GM19351 (cell line): Measurements from ENCODE around the gene PIP5K1A.
A peak's percentile ranks its signal among the peaks of the same experiment; 100 is the strongest.
"Not testable (repeated sequence)": the region's sequence is repeated elsewhere in the genome, so short reads cannot be mapped to it uniquely, and the experiment has no call there.

Source experiments
- ATAC-seq: cut with Tn5 transposase; IDR thresholded peaks from one replicate; pipeline ENCODE4 v1.9.1; 2021; ENCODE audit warnings: mild to moderate bottlenecking, moderate library complexity; ENCODE audit not compliant: unreplicated experiment

The PIP5K1A gene

GRCh38 chr1:151198254-151199127 lies at the start of gene PIP5K1A:
Gene PIP5K1A (plus strand): TSS chr1:151198552. CDS start chr1:151198997, 445 bp downstream.
- ATAC-seq: peak; percentile 86

GRCh38 chr1:151156515-151156819 lies 41.9 kb upstream of the PIP5K1A start, which contains the start of gene TNFAIP8L2:
Gene TNFAIP8L2 (plus strand): TSS chr1:151156649. CDS start chr1:151158698, 2,049 bp downstream.
- peak; percentile 71 for ATAC-seq

GRCh38 chr1:151157067-151157531 lies 41.3 kb upstream of the PIP5K1A start:
- ATAC-seq: no peak

GRCh38 chr1:151158326-151158725 lies 40.0 kb upstream of the PIP5K1A start:
- ATAC-seq: no peak

- ATAC-seq: no peak
Observed at GRCh38 chr1:151158751-151159251, 39.6 kb upstream of the PIP5K1A start.

- ATAC-seq: no peak
Observed at GRCh38 chr1:151159373-151159772, 39.0 kb upstream of the PIP5K1A start.

- ATAC-seq: no peak
Observed at GRCh38 chr1:151164732-151165280, 33.5 kb upstream of the PIP5K1A start.

GRCh38 chr1:151165281-151165737 lies 33.0 kb upstream of the PIP5K1A start:
- ATAC-seq: peak; percentile 4

- ATAC-seq: peak; percentile 81
Observed at GRCh38 chr1:151165738-151166504, 32.4 kb upstream of the PIP5K1A start, which contains the start of the genes LYSMD1 and SCNM1. Gene LYSMD1 (minus strand): TSS chr1:151165902. CDS start chr1:151165258, 644 bp downstream. Gene SCNM1 (plus strand): TSS chr1:151166144. CDS start chr1:151166153, 9 bp downstream.

GRCh38 chr1:151166505-151166956 lies 31.8 kb upstream of the PIP5K1A start:
- ATAC-seq: peak; percentile 11

GRCh38 chr1:151167116-151167515 lies 31.2 kb upstream of the PIP5K1A start:
- ATAC-seq: no peak

- no peak for ATAC-seq
Observed at GRCh38 chr1:151171190-151171589, 27.2 kb upstream of the PIP5K1A start.

GRCh38 chr1:151175041-151175741 lies 23.2 kb upstream of the PIP5K1A start:
- ATAC-seq: no peak

- ATAC-seq: no peak
Observed at GRCh38 chr1:151175863-151176262, 22.5 kb upstream of the PIP5K1A start, which contains the start of gene TMOD4. Gene TMOD4 (minus strand): TSS chr1:151175981. CDS start chr1:151174875, 1,106 bp downstream.

GRCh38 chr1:151176514-151177045 lies 21.8 kb upstream of the PIP5K1A start:
- no peak for ATAC-seq

GRCh38 chr1:151184211-151184610 lies 14.1 kb upstream of the PIP5K1A start:
- ATAC-seq: no peak

GRCh38 chr1:151187205-151187604 lies 11.1 kb upstream of the PIP5K1A start:
- no peak for ATAC-seq

- not testable (repeated sequence) for ATAC-seq
Observed at GRCh38 chr1:151188667-151189066, 9.7 kb upstream of the PIP5K1A start.

GRCh38 chr1:151189637-151190445 lies 8.5 kb upstream of the PIP5K1A start, which contains the start of gene VPS72:
Gene VPS72 (minus strand): TSS chr1:151190197. CDS start chr1:151190121, 76 bp downstream.
- peak; percentile 83 for ATAC-seq
